GM12878 (cell line): ENCODE measurements around the gene NOC4L. TPM values are rescaled to one million over a fixed set of nuclear protein-coding genes. Genes with fewer than 3 reads are reported as not detected.

Experiments used
- ATAC-seq: fragments of 200-7000 bp; cut with Tn5 transposase; 3 replicates; pipeline ENCODE4 v1.9.1; 2020; ENCODE audit warnings: mild to moderate bottlenecking, moderate library complexity
- BruUV-seq: library from RNA; stranded (reverse); fragments of 400-500 nt; replicated peaks from 2 replicates; lab custom pipeline; 2021; lab: Mats Ljungman, UMichigan
- CTCF ChIA-PET: fragments of 300-600 bp; sonication (Branson Sonifier 250); formaldehyde crosslinking; extraction: SDS; loops from one replicate; lab custom pipeline; 2021; ENCODE audit warnings: inconsistent platforms; lab: Yijun Ruan, JAX
- POLR2A ChIA-PET: fragments of 350-600 bp; formaldehyde crosslinking; extraction: SDS; loops from one replicate; lab custom pipeline; 2021; ENCODE audit warnings: inconsistent platforms; lab: Charles Lee
- RAD21 ChIA-PET: fragments of 300-600 bp; sonication (Branson Sonifier 250); formaldehyde crosslinking; loops from one replicate; lab custom pipeline; 2023; ENCODE audit warnings: antibody characterized with exemption; ENCODE audit not compliant: unreplicated experiment; lab: Charles Lee
- SMC1A ChIA-PET: fragments of 300-600 bp; sonication (Branson Sonifier 250); formaldehyde crosslinking; loops from one replicate; lab custom pipeline; 2023; ENCODE audit not compliant: unreplicated experiment, uncharacterized antibody; lab: Charles Lee
- DNase-seq: peaks from one replicate; pipeline ENCODE4 v3.0.0-alpha.2; 2011; ENCODE audit warnings: low read depth, low spot score
- FAIRE-seq: peaks from 3 replicates; lab custom pipeline; 2011; peaks lifted over from hg19 to GRCh38; lab: Jason Lieb, UNC
- H2AFZ ChIP-seq: 2 replicates; pipeline ENCODE4 v1.6.0; 2011; ENCODE audit warnings: low read depth, low read length, control low read depth; ENCODE audit not compliant: control insufficient read depth
- H3K27ac ChIP-seq: 2 replicates; pipeline ENCODE4 v1.5.1; 2011; ENCODE audit warnings: control low read depth; ENCODE audit not compliant: control insufficient read depth, insufficient read depth
- H3K27me3 ChIP-seq, 2 experiments: replicated peaks in 1 of 2; 2 replicates each; pipeline versions ENCODE4 v1.6.0 to v1.6.1; 2011; ENCODE audit warnings: low read length in 1 of 2; ENCODE audit not compliant: control insufficient read depth in 2 of 2, insufficient read depth in 2 of 2
- H3K36me3 ChIP-seq, 2 experiments: 2 replicates each; pipeline ENCODE4 v1.5.1; 2011; ENCODE audit warnings: low read length in 1 of 2; ENCODE audit not compliant: control insufficient read depth in 2 of 2, insufficient read depth in 2 of 2
- H3K4me1 ChIP-seq: 2 replicates; pipeline ENCODE4 v1.6.1; 2011; ENCODE audit warnings: mild to moderate bottlenecking, low read length, moderate library complexity, mixed read lengths; ENCODE audit not compliant: control insufficient read depth, insufficient read depth
- H3K4me2 ChIP-seq: 2 replicates; pipeline ENCODE4 v1.6.0; 2011; ENCODE audit warnings: control low read depth; ENCODE audit not compliant: control insufficient read depth, insufficient read depth
- H3K4me3 ChIP-seq: fragments of 200-600 bp; sonication (generic); 2 replicates; pipeline ENCODE4 v1.5.1; 2016
- H3K79me2 ChIP-seq: 2 replicates; pipeline ENCODE4 v1.6.0; 2011; ENCODE audit warnings: low read length; ENCODE audit not compliant: control insufficient read depth, insufficient read depth
- H3K9ac ChIP-seq: 2 replicates; pipeline ENCODE4 v1.8.0; 2011; ENCODE audit warnings: low read length, control low read depth, mixed read lengths; ENCODE audit not compliant: control insufficient read depth, insufficient read depth
- H3K9me3 ChIP-seq: replicated peaks from 3 replicates; pipeline ENCODE4 v1.5.1; 2011; ENCODE audit warnings: mild to moderate bottlenecking, low read length; ENCODE audit not compliant: control insufficient read depth, insufficient read depth
- H4K20me1 ChIP-seq: 2 replicates; pipeline ENCODE4 v1.6.0; 2011; ENCODE audit not compliant: control insufficient read depth, insufficient read depth
- ATF7 ChIP-seq: fragments of 450-650 bp; IDR thresholded peaks from 2 replicates; pipeline ENCODE4 v1.6.1; 2016; ENCODE audit warnings: low read depth, mild to moderate bottlenecking
- BCL11A ChIP-seq: IDR thresholded peaks from 2 replicates; pipeline ENCODE4 v1.6.1; 2011; ENCODE audit warnings: low read depth, low read length
- BHLHE40 ChIP-seq, 2 experiments: fragments of 450-650 bp in 1 of 2; IDR thresholded peaks; 2 replicates each; pipeline ENCODE4 v1.6.1; 2011 to 2017; ENCODE audit warnings: low read depth in 2 of 2, borderline replicate concordance in 1 of 2, improper control_type of control experiment in 1 of 2, low read length in 1 of 2, mild to moderate bottlenecking in 1 of 2
- EP300 ChIP-seq, 2 experiments: fragments of 150-350 bp in 1 of 2; IDR thresholded peaks; 2 replicates each; pipeline ENCODE4 v1.6.1; 2011 to 2012; ENCODE audit warnings: low read depth in 2 of 2, low read length in 2 of 2, borderline replicate concordance in 1 of 2, improper control_type of control experiment in 1 of 2, inconsistent platforms in 1 of 2; ENCODE audit not compliant: control insufficient read depth in 1 of 2
- HDGF ChIP-seq: fragments of 450-650 bp; IDR thresholded peaks from 2 replicates; pipeline ENCODE4 v1.6.1; 2016; ENCODE audit warnings: antibody characterized with exemption
- NR2F1 ChIP-seq: fragments of 450-650 bp; conservative IDR thresholded peaks from 2 replicates; pipeline ENCODE4 v1.6.1; 2017; ENCODE audit warnings: mild to moderate bottlenecking
- NRF1 ChIP-seq: conservative IDR thresholded peaks from 2 replicates; pipeline ENCODE4 v1.6.1; 2011; ENCODE audit warnings: mild to moderate bottlenecking, low read depth, low read length, improper control_type of control experiment
- POLR2AphosphoS2 ChIP-seq: IDR thresholded peaks from 2 replicates; pipeline ENCODE4 v1.6.1; 2011; ENCODE audit warnings: low read depth, mild to moderate bottlenecking, low read length, improper control_type of control experiment, moderate library complexity
- SMAD5 ChIP-seq: IDR thresholded peaks from 2 replicates; pipeline ENCODE4 v1.6.1; 2016; ENCODE audit warnings: antibody characterized with exemption, low read depth
- SUPT20H ChIP-seq: IDR thresholded peaks from 2 replicates; pipeline ENCODE4 v1.6.1; 2011; ENCODE audit warnings: low read depth, mild to moderate bottlenecking, low read length, moderate library complexity, borderline replicate concordance; ENCODE audit not compliant: control insufficient read depth
- ZNF217 ChIP-seq: fragments of 450-650 bp; IDR thresholded peaks from 2 replicates; pipeline ENCODE4 v1.6.1; 2017; ENCODE audit warnings: antibody characterized with exemption, mild to moderate bottlenecking
- ZNF384 ChIP-seq: IDR thresholded peaks from 2 replicates; pipeline ENCODE4 v1.6.1; 2012; ENCODE audit warnings: low read depth, mild to moderate bottlenecking, low read length, improper control_type of control experiment, borderline replicate concordance
- WGBS: methylation state at CpG from one replicate; pipeline ENCODE4 v1.1.6; 2016; ENCODE audit warnings: low lambda C conversion rate; ENCODE audit not compliant: insufficient replicate concordance, insufficient coverage; ENCODE audit errors: missing lambda C conversion rate; 5-methylcytosine and 5-hydroxymethylcytosine counted together
- in situ Hi-C: fragments of 300-500 bp; cut with MboI; formaldehyde crosslinking; loops from 9 replicates; pipeline ENCODE4 v1.14.3; 2018; ENCODE audit warnings: mixed read lengths
- intact Hi-C: fragments of 100-400 bp; cut with micrococcal nuclease; formaldehyde crosslinking; loops from one replicate; pipeline ENCODE4 v1.14.2; 2022; ENCODE audit not compliant: unreplicated experiment
- polyA plus RNA-seq, 11 experiments: library from polyadenylated mRNA; depleted of rRNA in 4 of 11; unstranded in 6 of 11; stranded (reverse) in 5 of 11; fragments of >200 nt; fragmentation: Nextera tagmentation in 4 of 11; fragmentation: Illumina TruSeq in 1 of 11; extraction: Ambion mirVana in 4 of 11; extraction: Trizol in 1 of 11; gene quantifications; 1 replicate in 1 of 11; 2 replicates in 10 of 11; pipeline versions ENCODE4 v1.2.1 to v1.2.3, GENCODE V29; 2011 to 2016; ENCODE audit warnings: inconsistent platforms in 2 of 11, missing spikeins in 2 of 11, low read depth in 1 of 11
- total RNA-seq, 4 experiments: library from RNA; depleted of rRNA in 3 of 4; stranded (reverse); fragments of >200 nt in 3 of 4; fragmentation: Illumina TruSeq in 1 of 4; extraction: Trizol in 1 of 4; gene quantifications; 2 replicates each; pipeline versions ENCODE4 v1.2.1 to v1.2.3, GENCODE V29; 2013 to 2021

Gene NOC4L
- total and polyA plus RNA-seq, 10 of the 15 experiments (the other 5 are each of a cell fraction or from before 2014, with no cell fraction given) = 0.72 to 68.2 (median 15.2) TPM

DNA sequence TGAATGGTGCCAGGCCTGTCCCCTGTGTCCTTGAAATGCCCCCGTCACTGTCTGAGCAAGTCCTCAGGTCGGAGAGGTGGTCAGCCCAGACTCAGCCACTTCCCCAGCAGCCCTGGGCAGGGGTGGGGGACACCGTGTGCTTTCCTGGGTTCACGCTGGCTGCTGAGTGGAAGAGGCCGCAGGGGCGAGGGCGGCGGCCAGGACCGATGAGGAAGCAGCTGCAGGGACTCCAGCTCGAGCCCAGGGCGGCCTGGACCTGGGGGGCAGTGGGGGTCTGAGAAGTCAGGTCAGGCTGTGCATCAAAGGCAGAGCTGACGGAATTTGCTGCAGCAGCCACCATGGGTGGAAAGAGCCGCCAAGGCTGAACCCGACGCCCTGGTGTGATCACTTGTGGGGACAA is 28.4 kb downstream of the NOC4L start:
- H3K4me1 ChIP-seq = peaks cover 6% of the 10 kb centered on the region
- DNase-seq (no peak), ATAC-seq (no peak), FAIRE-seq (no peak)
- no peaks in the 10 kb centered on the region for H3K79me2 ChIP-seq
- H4K20me1 ChIP-seq = no peaks in the 10 kb centered on the region
- H3K36me3 ChIP-seq = no peaks in the 10 kb centered on the region
- H3K27ac ChIP-seq = no peak overlapping the region
- ChIA-PET RAD21 (no interaction called here), CTCF (no interaction called here), POLR2A (no interaction called here), SMC1A (no interaction called here)
- no peak overlapping the region for H3K4me3 ChIP-seq
- H2AFZ ChIP-seq = no peak overlapping the region
- H3K4me2 ChIP-seq = no peak overlapping the region
- H3K27me3 ChIP-seq = no peaks in the 10 kb centered on the region
- TF ChIP-seq POLR2AphosphoS2 (no peak), ATF7 (no peak), SUPT20H (no peak), EP300 (IDR thresholded peaks at IDR 0.05; ENCODE audit: borderline replicate concordance in 1 of 2, control insufficient read depth in 1 of 2, low read depth in 2 of 2, low read length in 2 of 2) (no peak), ZNF217 (no peak), SMAD5 (no peak), NRF1 (no peak), HDGF (no peak), ZNF384 (no peak), BHLHE40 (IDR thresholded peaks at IDR 0.05; ENCODE audit: borderline replicate concordance in 1 of 2, low read depth in 2 of 2, low read length in 1 of 2) (no peak), BCL11A (no peak), NR2F1 (no peak)
- no TSS peak for BruUV-seq
- no peak overlapping the region for H3K9ac ChIP-seq
- intact Hi-C loops = no loop called here
- no peaks in the 10 kb centered on the region for H3K9me3 ChIP-seq
- in situ Hi-C loops = no loop called here
- WGBS = 26% methylated on average over 15 of the region's 15 CpGs
